HCEC 1CT (cell line): ENCODE measurements around the gene FAM240A.
A peak's percentile ranks its signal among the peaks of the same experiment; 100 is the strongest.
"Not testable (repeated sequence)": the region's sequence is repeated elsewhere in the genome, so short reads cannot be mapped to it uniquely, and the experiment has no call there.

Source experiments
- DNase-seq: peaks from one replicate; pipeline ENCODE4 v3.0.0-alpha.2; 2017

Gene FAM240A

GRCh38 chr3:46587268-46587667 lies 25.1 kb upstream of the FAM240A start:
- DNase-seq, result not testable (repeated sequence)

- DNase-seq, result no peak
Measured at GRCh38 chr3:46593274-46593862, 19.0 kb upstream of the FAM240A start.

- DNase-seq, result no peak
Measured at GRCh38 chr3:46593979-46594378, 18.3 kb upstream of the FAM240A start.

GRCh38 chr3:46594723-46595122 lies 17.6 kb upstream of the FAM240A start:
- no peak for DNase-seq

- no peak for DNase-seq
Measured at GRCh38 chr3:46595819-46596314, 16.5 kb upstream of the FAM240A start.

GRCh38 chr3:46599590-46599989 lies 12.7 kb upstream of the FAM240A start:
- DNase-seq, result no peak

GRCh38 chr3:46603446-46604046 lies 8.8 kb upstream of the FAM240A start:
- no peak for DNase-seq

GRCh38 chr3:46604127-46604526 lies 8.2 kb upstream of the FAM240A start:
- no peak for DNase-seq

- DNase-seq, result peak; percentile 34
Measured at GRCh38 chr3:46607603-46608028, 4.7 kb upstream of the FAM240A start.

GRCh38 chr3:46609212-46609721 lies 3.1 kb upstream of the FAM240A start:
- no peak for DNase-seq

- no peak for DNase-seq
Measured at GRCh38 chr3:46609944-46610722, 2.2 kb upstream of the FAM240A start.

- no peak for DNase-seq
Measured at GRCh38 chr3:46613313-46614005, 1.1 kb downstream of the FAM240A start.

- DNase-seq, result no peak
Measured at GRCh38 chr3:46614431-46614830, 2.1 kb downstream of the FAM240A start.

- DNase-seq, result no peak
Measured at GRCh38 chr3:46615050-46615775, 2.9 kb downstream of the FAM240A start.

- no peak for DNase-seq
Measured at GRCh38 chr3:46615976-46616375, 3.7 kb downstream of the FAM240A start.

GRCh38 chr3:46617941-46618340 lies 5.6 kb downstream of the FAM240A start:
- no peak for DNase-seq

GRCh38 chr3:46619845-46620778 lies 7.8 kb downstream of the FAM240A start:
- DNase-seq, result no peak

GRCh38 chr3:46624533-46624932 lies 12.2 kb downstream of the FAM240A start:
- no peak for DNase-seq

- no peak for DNase-seq
Measured at GRCh38 chr3:46624975-46625490, 12.7 kb downstream of the FAM240A start.

GRCh38 chr3:46626039-46626438 lies 13.7 kb downstream of the FAM240A start:
- DNase-seq, result no peak

- no peak for DNase-seq
Measured at GRCh38 chr3:46627078-46627477, 14.8 kb downstream of the FAM240A start.
